Measurements from ENCODE around the gene GPA33.

Gene GPA33

GRCh38 chr1:167116174-167116573, 26.0 kb upstream of the GPA33 start:
- DNase-seq: no peak

GRCh38 chr1:167115655-167116054, 25.5 kb upstream of the GPA33 start:
- no peak for DNase-seq

GRCh38 chr1:167114725-167115124, 24.5 kb upstream of the GPA33 start:
- DNase-seq: no peak

- no peak for DNase-seq
These were observed 21.9 kb upstream of the GPA33 start for GRCh38 chr1:167111868-167112709.

GRCh38 chr1:167110586-167110985, 20.4 kb upstream of the GPA33 start:
- peak; percentile 18 for DNase-seq

GRCh38 chr1:167109125-167109524, 18.9 kb upstream of the GPA33 start:
- DNase-seq: no peak

GRCh38 chr1:167107456-167107855, 17.3 kb upstream of the GPA33 start:
- no peak for DNase-seq

- no peak for DNase-seq
These were observed 15.9 kb upstream of the GPA33 start for GRCh38 chr1:167106119-167106461.

- DNase-seq: peak; percentile 19
These were observed 15.3 kb upstream of the GPA33 start for GRCh38 chr1:167105271-167106118.

- peak; percentile 40 for DNase-seq
These were observed 14.1 kb upstream of the GPA33 start for GRCh38 chr1:167104256-167104633.

- no peak for DNase-seq
These were observed 12.9 kb upstream of the GPA33 start for GRCh38 chr1:167102906-167103573.

GRCh38 chr1:167101754-167102153, 11.6 kb upstream of the GPA33 start:
- DNase-seq: no peak

- no peak for DNase-seq
These were observed 10.6 kb upstream of the GPA33 start for GRCh38 chr1:167100730-167101129.

GRCh38 chr1:167099851-167100250, 9.7 kb upstream of the GPA33 start:
- DNase-seq: no peak

GRCh38 chr1:167095368-167095767, 5.2 kb upstream of the GPA33 start:
- DNase-seq: no peak

GRCh38 chr1:167094690-167095089, 4.5 kb upstream of the GPA33 start:
- no peak for DNase-seq

GRCh38 chr1:167093846-167094516, 3.8 kb upstream of the GPA33 start, which contains the start of gene STYXL2:
TSS of gene STYXL2 (plus strand) at chr1:167094075. CDS start at chr1:167094850, 775 bp downstream.
- peak; percentile 78 for DNase-seq

GRCh38 chr1:167092653-167093052, 2.5 kb upstream of the GPA33 start:
- no peak for DNase-seq

GRCh38 chr1:167089939-167090313, 251 bp downstream of the GPA33 start:
- no peak for DNase-seq

- DNase-seq: no peak
These were observed 1.3 kb downstream of the GPA33 start for GRCh38 chr1:167088746-167089417.

- no peak for DNase-seq
These were observed 3.4 kb downstream of the GPA33 start for GRCh38 chr1:167086768-167087167.

- DNase-seq: no peak
These were observed 4.1 kb downstream of the GPA33 start for GRCh38 chr1:167086033-167086432.
